GM19023 (cell line): ENCODE measurements around the gene ACP7.
"Not testable (repeated sequence)": the region's sequence is repeated elsewhere in the genome, so short reads cannot be mapped to it uniquely, and the experiment has no call there.

Experiments used
- ATAC-seq: cut with Tn5 transposase; IDR thresholded peaks from one replicate; pipeline ENCODE4 v1.9.1; 2021; ENCODE audit warnings: mild to moderate bottlenecking, moderate library complexity; ENCODE audit not compliant: unreplicated experiment

ACP7 gene

DNA sequence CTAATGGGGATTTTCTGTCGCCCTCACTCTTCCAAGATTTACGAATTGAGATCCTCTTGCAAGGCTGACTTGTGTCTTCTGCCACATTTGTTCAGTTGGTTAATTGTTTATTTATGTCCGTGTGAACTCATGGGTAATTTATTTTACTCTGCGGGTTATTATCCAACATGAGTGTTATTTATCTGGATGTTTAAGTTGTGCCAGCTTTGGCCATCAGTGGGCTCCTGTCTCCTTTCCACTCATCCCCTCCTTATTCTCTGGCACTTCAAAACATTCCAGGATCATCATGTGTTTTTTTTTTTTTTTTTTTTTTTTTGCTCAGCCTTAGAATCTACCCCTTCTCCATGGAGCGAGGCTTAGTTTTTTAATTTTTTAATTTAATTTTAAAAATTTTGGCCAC, 19.0 kb downstream of the ACP7 start:
- no peak for ATAC-seq

DNA sequence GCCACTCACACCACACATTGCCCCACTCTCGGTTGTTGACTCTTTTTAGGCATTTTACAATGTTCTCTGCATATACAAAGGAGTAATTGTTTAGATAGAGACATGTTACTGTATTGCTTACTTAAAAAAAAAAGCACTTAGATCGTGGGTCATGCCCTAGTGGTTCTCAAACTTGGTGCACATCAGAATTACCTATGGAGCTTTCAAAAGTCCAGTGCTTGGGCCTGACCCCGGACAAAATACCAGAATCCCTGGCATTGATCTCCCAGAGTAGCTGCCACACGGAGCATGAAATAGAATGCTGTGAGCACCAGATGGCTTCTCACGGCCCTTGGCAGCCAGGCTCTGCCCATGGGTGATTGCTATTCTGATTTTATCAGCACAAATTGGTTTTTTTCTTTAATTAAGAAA, 20.0 kb downstream of the ACP7 start:
- ATAC-seq: no peak

GRCh38 chr19:39106194-39106593, 22.0 kb downstream of the ACP7 start:
- no peak for ATAC-seq

- ATAC-seq: no peak
Observed at GRCh38 chr19:39109641-39110040, 25.5 kb downstream of the ACP7 start.

DNA sequence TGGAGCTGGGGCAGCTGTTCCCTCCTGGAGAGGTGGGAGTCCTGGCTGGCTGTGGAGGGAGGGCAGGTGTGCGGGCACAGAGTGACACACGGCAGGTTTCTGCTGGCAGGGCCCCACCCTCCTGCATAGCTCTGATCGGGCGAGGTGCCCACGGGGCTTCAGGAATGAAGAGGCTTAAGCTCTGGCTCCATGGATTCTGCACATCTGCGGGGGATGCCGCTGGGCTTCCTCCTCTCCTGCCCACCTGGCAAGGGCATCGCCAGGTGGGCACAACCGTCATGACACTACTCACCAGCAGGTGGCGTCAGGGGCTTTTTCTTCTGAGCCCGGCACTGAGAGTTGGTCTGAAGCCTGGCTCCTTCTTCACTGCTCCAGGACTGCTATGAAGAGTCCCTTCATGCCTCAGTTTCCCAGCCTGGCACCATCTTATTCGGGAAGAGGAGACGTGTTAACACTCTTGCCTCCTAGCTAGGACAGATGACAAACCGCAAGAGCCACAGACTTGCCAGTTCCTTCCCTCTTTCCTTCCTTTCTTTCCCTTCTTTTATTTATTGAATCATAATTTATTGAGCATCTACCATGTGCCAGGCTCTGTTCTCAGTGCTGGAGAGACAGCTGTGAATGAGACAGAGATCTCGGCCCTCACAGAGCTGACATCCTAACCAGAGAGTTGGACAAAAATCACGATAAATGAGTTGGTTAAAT, 26.2 kb downstream of the ACP7 start:
- ATAC-seq: no peak

DNA sequence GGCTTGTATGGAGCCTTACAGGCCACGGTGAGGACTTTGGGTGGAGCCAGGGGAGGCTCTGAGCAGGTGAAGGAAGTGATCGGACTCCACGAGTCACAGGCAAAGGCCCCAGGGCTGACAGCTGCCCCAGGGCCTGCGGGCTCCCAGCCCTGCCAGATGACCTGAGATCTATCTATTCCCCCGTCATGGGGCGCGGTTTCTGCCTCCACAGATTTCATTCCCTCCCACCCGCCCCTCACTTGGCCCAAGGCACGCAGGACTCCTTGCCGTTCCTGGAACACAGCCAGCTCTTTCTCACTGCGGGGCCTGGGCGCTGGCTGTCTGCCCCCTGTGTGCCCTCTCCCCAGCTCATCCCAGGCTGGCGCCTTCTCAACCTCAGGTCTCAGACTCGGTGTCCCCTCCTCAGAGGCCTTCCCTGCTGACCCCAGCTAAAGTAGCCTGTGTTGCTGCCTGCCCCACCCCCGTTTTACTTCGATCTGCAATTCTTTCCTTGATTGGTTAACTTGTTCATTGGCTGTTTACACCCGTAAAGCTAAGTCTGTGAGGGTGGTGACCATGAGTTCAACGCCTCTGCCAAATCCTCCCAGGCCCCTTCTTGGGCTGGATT, 27.5 kb downstream of the ACP7 start:
- ATAC-seq: no peak

DNA sequence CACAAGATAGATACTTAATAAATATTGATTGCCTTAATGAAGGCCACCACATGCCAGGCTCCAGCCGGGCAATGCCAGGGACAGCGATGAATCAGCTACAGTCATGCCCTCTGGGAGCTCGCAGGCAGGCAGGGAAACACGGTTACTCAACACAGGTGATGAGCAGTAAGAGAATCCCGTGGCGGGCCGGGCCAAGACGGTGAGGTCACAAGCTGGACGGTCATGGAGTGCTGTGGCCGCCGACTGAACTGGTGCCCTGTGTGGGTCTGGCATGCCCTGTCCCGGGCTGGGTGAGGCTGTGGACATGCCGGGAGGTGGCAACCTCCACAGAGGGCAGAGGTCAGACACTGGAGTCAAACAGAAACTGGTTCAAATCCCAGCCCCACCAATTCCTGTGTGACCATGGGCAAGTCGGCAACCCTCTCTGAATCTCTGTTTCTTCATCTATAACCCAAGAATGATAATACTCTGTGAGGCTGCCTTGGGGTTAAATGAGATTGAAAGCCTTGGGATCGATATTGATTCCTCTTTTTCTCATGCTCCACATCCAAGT, 28.2 kb downstream of the ACP7 start:
- no peak for ATAC-seq

- no peak for ATAC-seq
Observed at GRCh38 chr19:39113199-39113598, 29.0 kb downstream of the ACP7 start.

GRCh38 chr19:39115105-39115847, 31.1 kb downstream of the ACP7 start:
- ATAC-seq: no peak

GRCh38 chr19:39117023-39117422, 32.9 kb downstream of the ACP7 start:
- not testable (repeated sequence) for ATAC-seq

DNA sequence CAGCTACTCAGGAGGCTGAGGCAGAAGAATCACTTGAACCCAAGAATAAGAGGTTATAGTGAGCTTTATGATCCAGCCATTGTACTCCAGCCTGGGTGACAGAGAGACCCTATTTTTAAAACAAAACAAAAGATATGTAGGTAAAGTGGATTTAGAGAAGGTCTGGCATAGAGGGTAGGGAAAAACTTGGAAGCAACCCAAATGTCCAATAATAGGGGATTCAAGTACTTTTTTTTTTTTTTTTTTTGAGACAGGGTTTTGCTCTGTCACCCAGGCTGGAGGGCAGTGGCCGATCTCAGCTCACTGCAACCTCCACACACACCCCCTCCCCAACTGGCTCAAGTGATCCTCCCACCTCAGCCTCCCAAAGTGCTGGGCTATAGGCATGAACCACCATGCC, 35.7 kb downstream of the ACP7 start:
- ATAC-seq: no peak

DNA sequence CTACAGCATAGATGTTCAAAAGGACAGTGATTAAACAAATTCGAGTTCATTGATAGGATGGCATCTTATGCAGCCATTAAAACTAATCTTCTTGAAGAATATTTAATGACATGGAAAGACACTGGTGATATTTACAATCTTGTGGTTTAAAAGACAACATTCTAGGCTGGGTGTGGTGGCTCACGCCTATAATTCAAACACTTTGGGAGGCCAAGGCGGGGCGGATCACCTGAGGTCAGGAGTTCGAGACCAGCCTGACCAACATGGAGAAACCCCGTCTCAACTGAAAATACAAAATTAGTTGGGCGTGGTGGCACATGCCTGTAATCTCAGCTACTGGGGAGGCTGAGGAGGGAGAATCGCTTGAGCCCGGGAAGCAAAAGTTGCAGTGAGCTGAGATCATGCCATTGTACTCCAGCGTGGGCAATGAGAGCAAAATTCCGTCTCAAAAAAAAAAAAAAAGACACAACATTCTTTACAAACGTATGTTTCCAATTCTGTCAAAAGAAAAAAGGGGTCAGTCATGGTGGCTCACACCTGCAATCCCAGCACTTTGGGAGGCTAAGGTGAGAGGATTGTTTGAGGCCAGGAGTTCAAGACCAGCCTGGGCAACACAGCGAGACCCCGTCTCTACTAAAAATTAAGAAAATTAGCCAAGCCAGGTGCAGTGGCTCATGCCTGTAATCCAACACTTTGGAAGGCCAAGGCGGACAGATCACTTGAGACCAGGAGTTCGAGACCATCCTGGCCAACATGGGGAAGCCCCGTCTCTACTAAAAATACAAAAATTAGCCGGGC, 39.0 kb downstream of the ACP7 start:
- no peak for ATAC-seq

- ATAC-seq: no peak
Observed at GRCh38 chr19:39124136-39124764, 40.1 kb downstream of the ACP7 start.

DNA sequence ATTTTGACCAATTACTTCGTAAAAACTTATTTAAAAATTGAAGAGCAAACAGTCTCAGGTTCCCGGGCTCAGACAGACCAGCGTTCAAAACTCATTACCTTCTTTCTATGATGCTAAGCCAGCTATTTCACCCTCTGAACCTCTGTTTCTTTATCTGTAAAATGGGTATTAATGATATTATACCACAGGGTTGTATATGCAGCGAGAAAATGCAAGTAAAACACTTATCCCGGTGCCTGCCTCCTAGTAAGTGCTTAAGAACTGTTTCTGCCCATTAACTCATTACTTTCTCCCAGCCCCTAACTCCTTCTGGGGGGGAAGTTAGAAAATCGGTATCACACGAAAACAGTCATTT, 41.0 kb downstream of the ACP7 start:
- no peak for ATAC-seq

- peak; percentile 92 for ATAC-seq
Observed at GRCh38 chr19:39125554-39126311, 41.6 kb downstream of the ACP7 start, which contains the start of gene PAK4. PAK4 (plus strand) TSS chr19:39125786; CDS start chr19:39169554, 43,768 bp downstream.

GRCh38 chr19:39126312-39127187, 42.4 kb downstream of the ACP7 start:
- no peak for ATAC-seq

- ATAC-seq: no peak
Observed at GRCh38 chr19:39127812-39128515, 43.8 kb downstream of the ACP7 start.

DNA sequence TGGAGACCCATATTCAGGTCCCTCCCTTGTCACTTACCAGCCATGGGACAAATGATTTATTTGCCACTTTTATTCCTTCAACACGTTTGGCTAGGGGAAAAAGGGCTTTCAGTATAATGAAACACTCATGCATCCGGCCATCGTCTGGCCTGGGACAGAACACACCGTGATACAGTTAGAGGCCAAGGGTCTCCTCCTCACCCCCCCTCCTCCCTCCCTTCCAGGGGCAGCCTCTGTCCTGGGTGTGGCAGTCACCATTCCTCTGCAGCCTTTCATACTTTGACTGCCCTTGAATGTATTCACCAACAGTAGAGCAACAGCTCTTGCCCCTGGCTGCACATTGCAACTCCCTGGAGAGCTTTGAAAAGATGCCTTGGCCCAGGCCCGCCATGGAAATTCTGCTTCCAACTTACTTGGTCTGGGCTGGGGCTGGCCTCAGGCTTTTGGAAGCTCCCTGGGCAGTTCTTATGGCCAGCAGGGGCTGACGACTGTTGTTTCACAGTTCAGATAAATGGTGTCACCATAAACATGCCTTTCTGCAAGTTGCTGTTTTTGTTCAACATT, 44.4 kb downstream of the ACP7 start:
- no peak for ATAC-seq
